WI38 (cell line): ENCODE data around the gene NKIRAS1.

Experiments
- H3K4me3 ChIP-seq: 2 replicates; pipeline ENCODE4 v1.5.1; 2011; ENCODE audit warnings: low read depth, mild to moderate bottlenecking, control low read depth, low read length
- TF ChIP-seq, protein P1 (sequence below): IDR thresholded peaks from 2 replicates; pipeline ENCODE4 v1.5.1; 2012; ENCODE audit warnings: low read depth, mild to moderate bottlenecking, control low read depth, low read length

The NKIRAS1 gene

GRCh38 chr3:23948761-23949160 lies 32.0 kb upstream of the NKIRAS1 start:
- H3K4me3 ChIP-seq, result no peak overlapping the region
- TF ChIP-seq, protein P1, sequence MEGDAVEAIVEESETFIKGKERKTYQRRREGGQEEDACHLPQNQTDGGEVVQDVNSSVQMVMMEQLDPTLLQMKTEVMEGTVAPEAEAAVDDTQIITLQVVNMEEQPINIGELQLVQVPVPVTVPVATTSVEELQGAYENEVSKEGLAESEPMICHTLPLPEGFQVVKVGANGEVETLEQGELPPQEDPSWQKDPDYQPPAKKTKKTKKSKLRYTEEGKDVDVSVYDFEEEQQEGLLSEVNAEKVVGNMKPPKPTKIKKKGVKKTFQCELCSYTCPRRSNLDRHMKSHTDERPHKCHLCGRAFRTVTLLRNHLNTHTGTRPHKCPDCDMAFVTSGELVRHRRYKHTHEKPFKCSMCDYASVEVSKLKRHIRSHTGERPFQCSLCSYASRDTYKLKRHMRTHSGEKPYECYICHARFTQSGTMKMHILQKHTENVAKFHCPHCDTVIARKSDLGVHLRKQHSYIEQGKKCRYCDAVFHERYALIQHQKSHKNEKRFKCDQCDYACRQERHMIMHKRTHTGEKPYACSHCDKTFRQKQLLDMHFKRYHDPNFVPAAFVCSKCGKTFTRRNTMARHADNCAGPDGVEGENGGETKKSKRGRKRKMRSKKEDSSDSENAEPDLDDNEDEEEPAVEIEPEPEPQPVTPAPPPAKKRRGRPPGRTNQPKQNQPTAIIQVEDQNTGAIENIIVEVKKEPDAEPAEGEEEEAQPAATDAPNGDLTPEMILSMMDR, result no peak

DNA sequence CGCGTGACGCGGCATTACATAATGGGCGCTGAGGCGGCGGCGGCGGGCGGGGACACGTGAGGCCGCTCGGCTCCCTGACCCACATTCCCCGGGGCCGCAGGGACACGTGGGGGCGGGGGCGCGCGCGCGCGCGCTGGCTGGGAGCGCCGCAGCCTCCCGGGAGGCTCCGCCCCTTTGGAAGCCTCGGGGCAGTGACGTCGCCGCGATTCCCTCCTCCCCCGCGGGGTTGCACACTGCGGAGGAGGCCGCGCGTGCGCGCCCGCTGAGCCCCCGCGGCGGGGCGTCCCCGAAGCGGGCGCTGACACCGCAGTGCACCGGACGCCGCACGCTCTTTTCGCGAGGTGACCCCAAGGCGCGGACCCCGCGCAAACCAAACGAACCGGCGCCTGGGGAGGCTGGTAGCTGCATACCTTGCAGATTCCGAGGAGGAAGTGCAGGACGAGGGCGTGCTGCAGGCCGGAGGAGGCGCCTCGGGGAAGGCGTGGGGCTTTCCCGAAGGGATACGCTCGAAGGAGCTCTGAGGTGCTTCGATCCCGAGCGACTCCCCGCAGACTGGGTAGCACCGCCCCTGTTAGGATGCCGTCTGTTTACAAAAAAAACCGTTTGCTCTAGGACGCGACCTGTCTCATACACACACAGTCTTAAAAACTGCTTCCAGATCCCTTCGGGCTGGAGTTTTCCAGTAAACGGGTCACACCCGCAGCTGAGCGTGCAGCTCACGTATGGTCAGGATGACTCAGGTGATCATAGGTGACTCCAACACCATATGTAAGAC lies 29.3 kb upstream of the NKIRAS1 start:
- H3K4me3 ChIP-seq, result peak overlapping the region; percentile 75
- TF ChIP-seq, protein P1, result no peak

GRCh38 chr3:23945663-23945912 lies 28.8 kb upstream of the NKIRAS1 start:
- peak overlapping the region; percentile 71 for H3K4me3 ChIP-seq
- TF ChIP-seq, protein P1, result no peak

DNA sequence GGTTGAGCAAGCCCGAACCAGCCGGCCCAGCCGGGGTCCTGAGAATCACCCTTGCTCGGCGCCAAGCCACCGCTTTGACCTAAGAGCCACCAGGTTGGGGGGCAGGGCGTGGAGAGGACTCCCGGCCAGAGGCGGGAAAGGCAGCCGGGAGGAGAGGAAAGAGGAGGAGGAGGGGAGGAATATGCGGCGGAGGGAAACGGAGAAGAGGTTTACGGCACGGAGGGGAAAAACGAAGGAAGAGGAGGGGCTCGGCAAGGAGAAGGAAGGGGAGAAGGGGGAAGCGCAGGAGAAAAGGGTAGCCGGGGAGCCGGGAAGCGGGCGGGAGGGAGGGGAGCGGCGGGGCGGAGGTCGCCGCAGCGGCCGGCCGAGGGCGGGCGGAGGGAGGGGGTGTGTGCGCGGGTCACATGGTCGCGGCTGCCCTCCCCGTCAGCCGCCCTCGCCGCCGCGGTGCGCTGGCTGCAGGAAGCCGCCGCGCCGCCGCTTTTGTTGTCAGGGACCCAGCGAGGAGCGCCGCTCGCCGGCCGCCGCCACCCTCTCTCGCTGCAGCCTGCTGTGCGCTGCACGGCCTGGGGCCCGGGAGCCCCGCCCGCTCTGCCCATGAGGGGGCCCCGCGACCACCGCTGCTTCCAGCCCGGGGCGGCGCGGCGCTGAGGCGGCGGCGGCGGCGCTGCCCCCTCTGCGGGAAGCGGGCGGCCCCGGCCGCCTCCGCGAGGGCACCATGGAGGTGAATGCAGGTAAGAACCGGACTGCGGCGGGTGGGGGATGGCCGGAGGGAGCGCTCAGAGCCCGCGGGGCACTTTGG lies 28.3 kb upstream of the NKIRAS1 start, which contains the start of gene NR1D2:
NR1D2 (plus strand) TSS at position 426 of the 802 bp plus-strand sequence; CDS start at position 719, 293 bp downstream.
- TF ChIP-seq, protein P1, result no peak
- peak within 1 kb of the TSS; percentile 75 for H3K4me3 ChIP-seq

- H3K4me3 ChIP-seq, result peak overlapping the region; percentile 71
- TF ChIP-seq, protein P1, result no peak
Measured at GRCh38 chr3:23944007-23944783, 27.4 kb upstream of the NKIRAS1 start.

DNA sequence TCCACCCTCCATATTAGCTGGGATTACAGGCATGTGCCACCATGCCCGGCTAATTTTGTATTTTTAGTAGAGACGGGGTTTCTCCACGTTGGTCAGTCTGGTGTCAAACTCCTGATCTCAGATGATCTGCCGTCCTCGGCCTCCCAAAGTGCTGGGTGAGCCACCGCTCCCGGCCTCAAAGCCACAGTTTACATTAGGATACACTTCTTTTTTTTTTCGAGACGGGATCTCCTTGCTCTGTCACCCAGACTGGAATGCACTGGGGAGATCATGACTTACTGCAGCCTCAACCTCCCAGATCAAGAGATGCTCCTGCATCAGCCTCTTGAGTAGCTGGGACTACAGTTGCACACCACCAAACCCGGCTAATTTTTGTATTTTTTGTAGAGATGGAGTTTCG lies 25.8 kb upstream of the NKIRAS1 start:
- TF ChIP-seq, protein P1, result no peak
- no peak overlapping the region for H3K4me3 ChIP-seq
